ENCODE results near the gene FAF2.

DNA sequence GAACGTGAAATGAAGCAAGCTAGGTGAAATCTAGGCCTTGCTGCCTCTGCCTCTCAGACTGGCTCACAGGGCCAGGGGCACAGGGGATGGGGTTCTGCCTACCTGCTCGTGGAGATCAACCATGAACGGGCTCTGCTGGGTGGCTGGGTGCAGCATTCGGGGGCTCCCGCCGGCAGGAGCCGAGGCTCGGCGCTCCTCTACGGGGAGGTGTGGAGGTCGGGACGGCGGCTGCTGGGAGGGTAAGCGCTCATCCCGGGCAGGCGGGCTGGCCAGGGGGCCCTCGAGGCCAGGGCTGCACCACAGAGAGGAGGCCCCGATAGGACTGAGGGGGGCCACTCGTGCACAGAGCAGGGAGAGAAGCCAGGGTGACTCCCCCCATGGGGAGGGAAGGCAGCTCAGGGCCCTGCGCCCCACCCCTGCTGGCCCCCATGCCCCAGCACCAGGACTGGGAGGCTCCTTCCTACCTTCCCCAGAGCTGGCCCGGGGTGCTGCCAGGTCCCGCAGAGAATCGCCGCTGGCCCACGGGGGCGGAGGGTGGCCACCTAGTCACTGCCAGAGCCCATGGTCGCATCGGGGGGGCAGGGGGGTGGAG, 83.8 kb downstream of the FAF2 start:
- TF ChIP-seq EP300 (IDR thresholded peaks at IDR 0.05): no peak
- TF ChIP-seq JUN (IDR thresholded peaks at IDR 0.05): no peak
- TF ChIP-seq, protein P1, sequence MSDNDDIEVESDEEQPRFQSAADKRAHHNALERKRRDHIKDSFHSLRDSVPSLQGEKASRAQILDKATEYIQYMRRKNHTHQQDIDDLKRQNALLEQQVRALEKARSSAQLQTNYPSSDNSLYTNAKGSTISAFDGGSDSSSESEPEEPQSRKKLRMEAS (IDR thresholded peaks at IDR 0.05): no peak
- no peak for TF ChIP-seq POLR2A (IDR thresholded peaks at IDR 0.05; ENCODE audit: low read length)
